NB4 (cell line): ENCODE data around the gene ARL4C.

Experiments used
- DNase-seq: peaks from one replicate; pipeline ENCODE4 v3.0.0; 2010; ENCODE audit warnings: low read depth
- H3K4me3 ChIP-seq: one replicate; pipeline ENCODE4 v1.5.1; 2011; ENCODE audit warnings: mild to moderate bottlenecking, low read depth, low read length, moderate library complexity
- CTCF ChIP-seq: IDR thresholded peaks from one replicate; pipeline ENCODE4 v1.5.1; 2012; ENCODE audit warnings: low read depth, low read length
- MAX ChIP-seq: IDR thresholded peaks from 2 replicates; pipeline ENCODE4 v1.6.1; 2011; ENCODE audit warnings: low read depth, low read length
- MYC ChIP-seq: IDR thresholded peaks from 2 replicates; pipeline ENCODE4 v1.6.1; 2011; ENCODE audit warnings: low read depth, low read length
- POLR2A ChIP-seq: IDR thresholded peaks from 2 replicates; pipeline ENCODE4 v1.6.1; 2011; ENCODE audit warnings: mild to moderate bottlenecking; ENCODE audit not compliant: insufficient read length; ENCODE audit errors: extremely low read depth

Gene ARL4C

GRCh38 chr2:234502919-234503285 is 6.0 kb upstream of the ARL4C start:
- no peak overlapping the region for H3K4me3 ChIP-seq
- TF ChIP-seq CTCF (no peak), MAX (no peak), MYC (no peak), POLR2A (no peak)
- no peak for DNase-seq

GRCh38 chr2:234502285-234502918 is 5.5 kb upstream of the ARL4C start:
- no peak overlapping the region for H3K4me3 ChIP-seq
- TF ChIP-seq POLR2A: no peak
- DNase-seq: no peak

- H3K4me3 ChIP-seq: no peak overlapping the region
- DNase-seq: peak; percentile 46
- TF ChIP-seq MAX (no peak), MYC (no peak), CTCF (peak; percentile 17), POLR2A (no peak)
Measured at GRCh38 chr2:234500394-234501006, 3.6 kb upstream of the ARL4C start.

GRCh38 chr2:234497594-234498235 is 834 bp upstream of the ARL4C start:
- no peak for DNase-seq
- no peak overlapping the region for H3K4me3 ChIP-seq
- TF ChIP-seq CTCF (no peak), MYC (no peak)

- H3K4me3 ChIP-seq: no peak overlapping the region
- DNase-seq: no peak
- TF ChIP-seq MAX (no peak), MYC (no peak), CTCF (no peak), POLR2A (no peak)
Measured at GRCh38 chr2:234496055-234496834, 636 bp downstream of the ARL4C start.
